ENCODE data around the gene DENND4B.

DNA sequence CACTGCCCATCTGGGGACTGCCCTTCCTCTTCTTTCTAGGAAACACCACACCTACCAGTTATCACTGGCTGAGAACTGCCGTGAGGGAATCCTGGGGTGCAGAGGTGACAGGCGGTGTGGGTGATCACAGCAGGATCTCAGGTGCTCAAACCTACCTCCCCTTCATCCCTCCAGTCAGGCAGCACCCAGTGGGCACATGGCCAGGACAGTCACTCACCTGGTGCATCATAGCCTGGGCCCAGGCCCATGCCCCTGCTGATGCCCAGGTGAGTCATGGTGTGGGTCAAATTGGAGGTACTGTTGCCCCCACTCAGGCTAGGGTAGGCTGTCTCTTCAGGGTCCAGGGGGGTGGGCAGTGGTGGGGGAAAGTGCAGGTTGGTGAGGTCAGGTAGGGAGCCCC is 5.3 kb upstream of the DENND4B start:
- TF ChIP-seq FOXK2 (IDR thresholded peaks at IDR 0.05) (no peak), ARNT (IDR thresholded peaks at IDR 0.05) (no peak), SUZ12 (IDR thresholded peaks at IDR 0.05) (no peak), SP1 (IDR thresholded peaks at IDR 0.05) (no peak), NFRKB (IDR thresholded peaks at IDR 0.05) (no peak), BHLHE40 (IDR thresholded peaks at IDR 0.05; ENCODE audit: borderline replicate concordance) (no peak), ELF4 (IDR thresholded peaks at IDR 0.05) (no peak), HDGF (IDR thresholded peaks at IDR 0.05; ENCODE audit: borderline replicate concordance) (no peak), L3MBTL2 (conservative IDR thresholded peaks at IDR 0.05) (no peak), FOXM1 (IDR thresholded peaks at IDR 0.05; ENCODE audit: borderline replicate concordance) (no peak), CTBP1 (IDR thresholded peaks at IDR 0.05; ENCODE audit: borderline replicate concordance) (no peak)
